Measurements from ENCODE around the gene INTS2.
A peak's percentile ranks its signal among the peaks of the same experiment; 100 is the strongest.
"Not testable (repeated sequence)": the region's sequence is repeated elsewhere in the genome, so short reads cannot be mapped to it uniquely, and the experiment has no call there.

The INTS2 gene

GRCh38 chr17:61894310-61894709, 33.5 kb downstream of the INTS2 start:
- not testable (repeated sequence) for DNase-seq (ENCODE audit: low spot score)

DNA sequence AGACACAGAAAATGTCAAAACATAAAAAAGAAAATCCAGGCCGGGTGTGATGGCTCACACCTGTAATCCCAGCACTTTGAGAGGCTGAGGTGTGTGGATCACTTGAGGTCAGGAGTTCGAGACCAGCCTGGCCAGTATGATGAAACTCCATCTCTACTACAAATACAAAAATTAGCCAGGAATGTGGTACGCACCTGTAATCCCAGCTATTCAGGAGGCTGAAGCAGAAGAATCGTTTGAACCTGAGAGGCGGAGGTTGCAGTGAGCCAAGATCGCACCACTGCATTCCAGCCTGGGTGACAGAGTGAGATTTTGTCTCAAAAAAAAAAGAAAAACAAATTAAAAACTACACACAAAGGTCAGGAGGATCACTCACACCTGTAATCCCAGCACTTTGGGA, 40.0 kb downstream of the INTS2 start:
- not testable (repeated sequence) for DNase-seq (ENCODE audit: low spot score)

- not testable (repeated sequence) for DNase-seq (ENCODE audit: low spot score)
Observed at GRCh38 chr17:61885865-61886264, 41.9 kb downstream of the INTS2 start.

- no peak for DNase-seq (ENCODE audit: low spot score)
Observed at GRCh38 chr17:61884864-61885263, 42.9 kb downstream of the INTS2 start.

DNA sequence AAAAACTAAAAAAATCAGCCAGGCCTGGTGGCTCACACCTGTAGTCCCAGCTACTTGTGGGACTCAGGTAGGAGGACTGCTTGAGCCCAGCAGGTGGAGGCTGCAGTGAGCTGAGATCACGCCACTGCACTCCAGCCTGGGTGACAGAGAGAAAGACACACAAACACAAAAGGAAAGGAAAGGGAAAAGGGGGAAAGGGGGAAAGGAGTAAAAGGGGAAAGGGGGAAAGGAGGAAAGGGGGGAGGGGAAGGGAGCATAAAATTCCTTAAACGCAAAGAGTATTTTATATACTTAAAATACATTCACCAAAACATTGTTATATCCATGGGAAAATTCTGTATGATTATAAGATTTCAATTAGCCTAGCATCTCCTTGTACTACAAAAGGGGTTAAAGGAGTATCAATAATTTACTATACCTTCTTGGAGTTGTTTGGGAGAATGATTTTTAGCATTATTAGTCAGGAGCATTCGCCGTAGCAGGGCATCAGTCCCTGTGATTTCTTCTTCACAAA, 47.1 kb downstream of the INTS2 start:
- no peak for DNase-seq (ENCODE audit: low spot score)

DNA sequence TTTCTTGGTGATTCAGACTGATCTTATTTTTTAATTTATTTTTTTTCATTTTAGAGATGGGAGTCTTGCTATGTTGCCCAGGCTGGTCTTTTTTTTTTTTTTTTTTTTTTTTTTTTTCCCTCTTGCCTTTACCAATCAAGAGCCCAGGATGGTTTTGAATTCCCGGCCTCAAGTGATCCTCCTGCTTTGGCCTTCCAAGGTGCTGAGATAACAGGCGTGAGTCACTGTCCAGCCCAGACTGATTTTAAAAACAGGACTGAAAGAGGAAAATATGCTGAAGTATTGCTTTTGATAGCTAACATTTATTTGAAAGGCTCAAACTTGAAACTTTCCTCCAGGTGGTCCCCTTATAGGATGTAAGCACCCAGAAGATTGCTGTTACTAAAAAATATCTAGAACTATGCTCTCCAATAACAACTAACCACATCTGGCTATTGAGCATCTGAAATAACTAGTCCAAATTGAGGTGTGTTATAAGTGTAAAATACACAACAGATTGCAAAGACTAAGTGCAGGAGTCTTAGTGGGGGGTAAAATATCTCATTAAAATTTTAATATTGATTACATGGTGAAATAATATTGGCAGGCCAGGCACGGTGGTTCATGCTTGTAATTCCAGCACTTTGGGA, 48.7 kb downstream of the INTS2 start:
- DNase-seq (ENCODE audit: low spot score): no peak

DNA sequence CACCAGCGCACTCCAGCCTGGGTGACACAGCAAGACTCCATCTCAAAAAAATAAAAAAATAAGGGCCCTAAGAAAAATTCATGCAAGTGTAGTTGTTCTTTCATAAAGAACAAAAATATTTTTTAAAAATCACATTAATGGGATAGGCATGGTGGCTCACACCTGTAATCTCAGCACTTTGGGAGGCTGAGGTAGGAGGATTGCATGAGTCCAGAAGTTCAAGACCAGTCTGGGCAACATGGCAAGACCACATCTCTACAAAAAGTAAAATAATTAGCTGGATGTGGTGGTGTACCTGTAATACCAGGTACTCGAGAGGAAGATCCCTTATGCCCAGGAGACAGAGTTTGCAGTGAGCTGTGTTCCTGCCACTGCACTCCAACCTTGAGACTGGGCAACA, 49.3 kb downstream of the INTS2 start:
- DNase-seq (ENCODE audit: low spot score): no peak

DNA sequence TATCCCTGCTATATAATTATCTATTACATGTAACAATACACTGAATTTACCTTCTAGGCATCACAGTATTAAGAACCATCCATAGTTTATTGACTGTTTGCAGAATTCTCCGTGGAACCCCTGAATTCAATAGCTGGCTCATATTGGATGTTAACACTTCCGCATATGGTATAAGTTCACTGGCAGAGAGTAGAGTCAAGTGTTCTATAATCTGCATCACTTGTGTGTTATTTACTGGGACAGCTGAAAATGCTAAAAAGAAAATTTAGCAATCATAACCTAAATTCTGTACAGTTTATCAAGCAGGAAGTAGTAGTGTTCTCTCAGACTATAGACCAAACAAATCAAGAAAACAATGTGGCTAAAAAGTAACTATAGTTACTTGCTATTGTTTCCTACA, 49.9 kb downstream of the INTS2 start:
- DNase-seq (ENCODE audit: low spot score): no peak

GRCh38 chr17:61875804-61876203, 52.0 kb downstream of the INTS2 start:
- no peak for DNase-seq (ENCODE audit: low spot score)

DNA sequence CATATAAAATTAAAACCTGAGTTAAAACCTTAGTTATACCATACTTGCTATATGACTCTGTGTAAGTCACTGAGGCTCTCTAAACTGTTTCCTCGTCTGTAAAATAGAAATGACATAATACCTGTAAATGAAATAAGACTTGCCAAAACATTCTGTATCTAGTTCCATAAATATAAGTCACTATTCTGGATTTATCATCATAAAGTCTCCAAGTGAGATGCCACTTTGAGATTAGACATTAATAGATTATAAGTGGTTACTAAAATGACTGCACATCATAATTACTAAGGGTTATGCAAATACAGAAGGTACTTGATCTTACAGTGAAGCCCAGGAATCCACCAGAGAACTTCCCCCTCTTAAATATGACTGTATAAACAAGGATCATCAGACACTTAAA, 52.5 kb downstream of the INTS2 start:
- no peak for DNase-seq (ENCODE audit: low spot score)

DNA sequence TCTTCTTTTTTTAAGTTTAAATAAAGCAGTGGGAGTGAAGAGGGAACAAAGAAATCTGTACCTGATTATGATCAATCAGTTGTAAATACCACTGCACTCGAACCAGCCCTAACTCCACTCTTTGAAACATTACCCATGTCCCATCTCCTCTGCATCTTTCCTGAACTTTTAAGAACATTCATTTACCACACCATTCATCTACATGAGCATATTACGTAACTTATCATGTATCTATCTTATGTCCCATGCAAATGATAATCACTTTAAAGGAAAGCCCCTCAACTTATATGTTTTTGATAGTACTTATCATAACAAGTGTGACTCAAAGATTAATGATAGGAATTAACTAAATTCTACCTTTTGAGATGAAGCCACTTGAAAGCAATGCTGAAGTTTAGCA, 53.7 kb downstream of the INTS2 start:
- DNase-seq (ENCODE audit: low spot score): no peak

- no peak for DNase-seq (ENCODE audit: low spot score)
Observed at GRCh38 chr17:61872099-61872498, 55.7 kb downstream of the INTS2 start.

DNA sequence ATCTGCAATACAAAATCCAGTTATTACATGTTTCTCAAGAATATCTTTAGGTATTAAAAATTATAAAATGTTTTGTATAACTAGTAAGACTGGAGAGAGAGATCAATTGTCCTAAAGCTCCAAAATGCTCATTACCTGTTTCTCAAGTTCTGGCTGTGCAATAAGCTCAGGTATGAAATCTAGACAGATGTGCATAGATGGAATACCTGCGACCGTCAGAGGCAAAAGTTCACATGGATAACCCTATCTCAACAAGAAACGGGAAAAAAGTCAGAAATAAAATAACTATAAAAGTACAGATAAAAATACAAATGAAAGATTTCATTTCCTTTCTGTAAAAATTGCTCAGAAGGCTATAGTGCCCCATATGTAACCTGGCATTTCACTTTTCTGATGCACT, 58.6 kb downstream of the INTS2 start:
- no peak for DNase-seq (ENCODE audit: low spot score)

DNA sequence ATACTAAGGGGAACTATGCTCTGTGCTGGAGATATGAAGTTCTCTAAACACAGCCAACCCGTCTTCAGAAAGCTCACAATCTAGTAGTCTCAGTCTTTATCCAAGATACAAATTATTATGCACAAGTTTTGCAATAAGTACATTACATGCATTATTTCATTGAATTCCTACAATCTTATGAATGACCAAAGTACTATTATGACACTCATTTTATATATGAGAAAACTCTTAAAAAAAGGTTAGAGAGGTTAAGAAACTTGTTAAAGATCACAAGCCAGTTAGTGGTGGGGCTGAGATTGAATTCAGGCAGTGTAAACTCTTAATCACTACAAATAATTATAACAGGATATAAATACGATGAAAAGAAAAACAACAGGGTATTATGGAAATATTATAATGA, 59.7 kb downstream of the INTS2 start:
- no peak for DNase-seq (ENCODE audit: low spot score)

DNA sequence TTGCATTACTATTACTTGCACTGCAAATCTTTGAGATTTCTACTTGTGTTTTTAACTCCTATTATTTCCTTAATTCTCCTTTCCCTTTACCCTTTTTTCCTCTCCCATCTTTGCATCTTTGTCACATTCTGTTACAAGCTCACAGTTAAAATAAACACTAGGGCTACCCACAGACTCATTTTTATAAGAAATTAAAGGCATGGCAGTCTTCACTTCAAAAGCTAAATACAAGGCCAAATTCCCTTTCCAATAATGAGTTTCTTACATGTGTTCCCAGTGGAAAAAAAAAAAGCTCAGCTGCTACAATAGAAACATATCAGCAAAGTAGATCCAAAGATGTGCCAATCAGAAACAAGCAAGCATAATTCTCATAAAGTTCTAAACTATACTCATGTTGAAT, 60.7 kb downstream of the INTS2 start:
- no peak for DNase-seq (ENCODE audit: low spot score)

- DNase-seq (ENCODE audit: low spot score): no peak
Observed at GRCh38 chr17:61863801-61864126, 64.0 kb downstream of the INTS2 start.

- peak; percentile 98 for DNase-seq (ENCODE audit: low spot score)
Observed at GRCh38 chr17:61862975-61863800, 64.6 kb downstream of the INTS2 start, which contains the start of gene BRIP1. TSS of gene BRIP1 (minus strand) at chr17:61863528. CDS start at chr17:61861539, 1,989 bp downstream.

DNA sequence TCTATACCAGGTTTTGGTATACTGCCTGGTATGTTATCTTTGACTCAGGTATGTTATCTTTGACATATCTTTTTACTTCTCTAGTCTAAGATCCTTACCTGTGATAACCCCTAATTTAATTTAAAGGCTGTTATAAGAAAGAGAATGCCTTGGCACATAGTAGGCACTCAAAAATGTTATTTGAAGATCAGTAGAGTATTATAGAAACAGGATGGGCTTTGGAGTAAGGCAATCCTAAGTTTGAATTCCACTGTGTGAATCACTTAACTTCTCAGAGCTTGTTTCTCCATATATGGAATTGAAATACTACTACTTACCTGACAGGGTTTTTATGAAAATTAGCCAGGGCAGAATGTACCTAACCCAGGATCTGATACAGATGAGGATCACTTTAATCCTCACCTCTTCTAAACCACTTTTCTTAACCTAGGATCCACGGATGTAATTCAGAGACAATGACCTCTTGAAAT, 65.6 kb downstream of the INTS2 start:
- peak; percentile 9 for DNase-seq (ENCODE audit: low spot score)

GRCh38 chr17:61860397-61860796, 67.4 kb downstream of the INTS2 start:
- not testable (repeated sequence) for DNase-seq (ENCODE audit: low spot score)

GRCh38 chr17:61856035-61856434, 71.7 kb downstream of the INTS2 start:
- DNase-seq (ENCODE audit: low spot score): no peak

DNA sequence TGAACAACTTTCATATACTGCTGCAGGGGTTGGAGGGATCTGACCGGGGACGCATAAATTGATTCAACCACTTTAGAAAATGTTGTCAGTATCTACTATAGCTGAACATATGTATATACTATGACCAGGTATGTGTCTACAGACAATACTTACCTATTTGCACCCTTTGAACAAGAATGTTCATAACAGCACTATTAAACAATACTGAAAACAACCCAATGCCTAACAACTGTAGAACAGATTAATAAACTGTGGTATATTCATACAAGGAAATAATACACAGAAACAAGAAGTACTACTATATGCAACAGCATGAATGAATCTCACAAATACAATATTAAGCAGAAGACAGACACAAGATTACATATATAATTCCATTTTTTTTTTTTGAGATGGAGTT, 74.9 kb downstream of the INTS2 start:
- no peak for DNase-seq (ENCODE audit: low spot score)

DNA sequence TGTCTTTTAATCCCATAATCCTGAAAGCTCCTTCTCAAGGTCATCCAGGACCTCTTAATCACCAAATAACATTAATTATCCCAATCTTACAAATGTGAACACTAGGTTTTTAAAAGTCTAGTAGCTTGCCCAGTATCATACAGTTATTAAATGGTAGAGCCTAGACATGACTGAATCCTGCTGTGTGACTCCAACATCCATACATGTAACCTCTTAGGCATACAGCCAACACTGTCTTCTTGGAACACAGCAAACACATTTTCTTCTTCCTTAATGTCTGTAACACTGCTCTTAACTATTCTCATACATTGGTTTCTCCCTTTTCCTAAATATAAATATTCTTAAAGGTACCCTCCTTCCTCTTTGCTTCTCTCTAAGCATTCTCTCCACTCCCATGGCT, 78.1 kb downstream of the INTS2 start:
- DNase-seq (ENCODE audit: low spot score): no peak

DNA sequence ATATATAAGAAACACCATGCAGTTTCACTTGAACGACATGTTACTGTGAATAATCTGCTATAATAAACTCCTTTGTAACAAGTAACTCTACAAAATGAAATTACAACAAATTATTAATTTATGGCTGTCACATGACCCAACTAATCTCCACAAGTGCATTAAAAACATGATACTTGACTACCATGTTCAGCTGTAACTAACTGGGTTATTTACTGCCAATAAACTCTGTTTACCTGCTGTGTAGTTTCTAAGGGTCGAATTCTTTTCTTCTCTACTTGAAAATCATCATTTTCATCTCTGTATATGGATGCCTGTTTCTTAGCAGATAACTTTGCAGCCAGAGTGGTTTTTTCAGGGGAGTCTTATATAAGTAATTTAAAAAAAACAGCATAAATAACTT, 78.9 kb downstream of the INTS2 start:
- no peak for DNase-seq (ENCODE audit: low spot score)
